Mucosa of descending colon (tissue), 3 donors: Measurements from ENCODE around the gene SLC38A3. TPM values are rescaled to one million over a fixed set of nuclear protein-coding genes. Genes with fewer than 3 reads are reported as not detected.
"Not testable (repeated sequence)": the region's sequence is repeated elsewhere in the genome, so short reads cannot be mapped to it uniquely, and the experiment has no call there.

Source experiments
- ATAC-seq: fragments of 200-7000 bp; cut with Tn5 transposase; one replicate; pipeline ENCODE4 v1.9.1; 2020; ENCODE audit warnings: mild to moderate bottlenecking, moderate library complexity
- DNase-seq, 3 donors: peaks; one replicate each; pipeline ENCODE4 v3.0.0-alpha.2; 2020
- H3K36me3 ChIP-seq: fragments of 200-600 bp; one replicate; pipeline ENCODE4 v1.8.0; 2021; ENCODE audit warnings: low read depth, mild to moderate bottlenecking
- H3K4me1 ChIP-seq: fragments of 200-600 bp; one replicate; pipeline ENCODE4 v1.8.0; 2021; ENCODE audit warnings: low read depth, mild to moderate bottlenecking
- H3K4me3 ChIP-seq: fragments of 200-600 bp; one replicate; pipeline ENCODE4 v1.8.0; 2021; ENCODE audit warnings: mild to moderate bottlenecking
- H3K9me3 ChIP-seq: fragments of 200-600 bp; one replicate; pipeline ENCODE4 v1.8.0; 2021; ENCODE audit warnings: mild to moderate bottlenecking
- CTCF ChIP-seq: fragments of 200-600 bp; IDR thresholded peaks from one replicate; pipeline ENCODE4 v1.8.0; 2022; ENCODE audit warnings: antibody characterized with exemption, mild to moderate bottlenecking
- intact Hi-C, 2 donors: fragments of 100-400 bp; cut with DNase I in 1 of 2; cut with micrococcal nuclease in 1 of 2; formaldehyde crosslinking; loops; one replicate each; pipeline versions ENCODE4 v1.11.0 to v1.11.1; 2022; cut with DNase I, micrococcal nuclease
- total RNA-seq, 3 donors: library from RNA; stranded (reverse); fragmentation: NEBNext Ultra II Directional in 2 of 3; extraction: Animal tissue kit (Norgen Biotek cat#: 25700) in 2 of 3; gene quantifications; one replicate each; pipeline versions ENCODE4 v1.2.1 to v1.2.4, GENCODE V29; 2021 to 2023
- donor health status: DM: no; HTN: no; CAD: no; lungs with moderate emphysema.
- donor health status: DM: no; HTN: no; CAD: no.
- donor health status: DM: no; HTN: yes; CAD: no.

SLC38A3 gene
- total RNA-seq, 3 donors from 2014 or later: 0.29 to 0.32 TPM; not detected in 1

GRCh38 chr3:50260942-50261441 is 55.9 kb downstream of the SLC38A3 start:
- H3K4me1 ChIP-seq: peaks cover 20% of the 10 kb centered on the region
- peaks cover 2% of the 10 kb centered on the region for H3K36me3 ChIP-seq
- H3K4me3 ChIP-seq: no peak overlapping the region
- ATAC-seq (no peak), DNase-seq (no peak)
- TF ChIP-seq CTCF: no peak
- intact Hi-C loops: no loop called here
- H3K9me3 ChIP-seq: no peaks in the 10 kb centered on the region

GRCh38 chr3:50261505-50261904 is 56.4 kb downstream of the SLC38A3 start:
- intact Hi-C loops: no loop called here
- DNase-seq (no peak), ATAC-seq (no peak)
- Histone ChIP-seq H3K36me3 (no peaks in the 10 kb centered on the region), H3K4me1 (peaks cover 25% of the 10 kb centered on the region), H3K4me3 (no peak overlapping the region), H3K9me3 (no peaks in the 10 kb centered on the region)
- no peak for TF ChIP-seq CTCF

GRCh38 chr3:50262200-50262599 is 57.1 kb downstream of the SLC38A3 start:
- DNase-seq, H3K36me3 ChIP-seq, ATAC-seq, H3K4me3 ChIP-seq, intact Hi-C loops, H3K9me3 ChIP-seq: not testable (repeated sequence)
- H3K4me1 ChIP-seq: peaks cover 25% of the 10 kb centered on the region

GRCh38 chr3:50262778-50263177 is 57.7 kb downstream of the SLC38A3 start:
- no peaks in the 10 kb centered on the region for H3K9me3 ChIP-seq
- intact Hi-C loops: no loop called here

GRCh38 chr3:50263478-50264382 is 58.7 kb downstream of the SLC38A3 start:
- H3K4me1 ChIP-seq: peaks cover 37% of the 10 kb centered on the region
- intact Hi-C loops: no loop called here
- no peak for TF ChIP-seq CTCF
- ATAC-seq (no peak), DNase-seq (no peak)
- H3K9me3 ChIP-seq: no peaks in the 10 kb centered on the region
- H3K36me3 ChIP-seq: no peaks in the 10 kb centered on the region
- H3K4me3 ChIP-seq: no peak overlapping the region

More at GRCh38 chr3:50262778-50263177, 57.7 kb downstream of the SLC38A3 start:
- ATAC-seq: no peak
- no peak for TF ChIP-seq CTCF
- Histone ChIP-seq H3K36me3 (no peaks in the 10 kb centered on the region), H3K4me3 (no peak overlapping the region), H3K4me1 (peaks cover 29% of the 10 kb centered on the region)
- DNase-seq: no peak

- peak in 2 of 3 donors; percentile 69 to 77 for DNase-seq
- ATAC-seq: no peak
- intact Hi-C loops: no loop called here
These were observed 59.4 kb downstream of the SLC38A3 start for GRCh38 chr3:50264383-50264963.

More at GRCh38 chr3:50264383-50264963, 59.4 kb downstream of the SLC38A3 start:
- Histone ChIP-seq H3K36me3 (no peaks in the 10 kb centered on the region), H3K4me1 (peaks cover 42% of the 10 kb centered on the region), H3K9me3 (no peaks in the 10 kb centered on the region), H3K4me3 (no peak overlapping the region)
- no peak for TF ChIP-seq CTCF
